ENCODE results near the gene RCL1.
A peak's percentile ranks its signal among the peaks of the same experiment; 100 is the strongest.

Gene RCL1

DNA sequence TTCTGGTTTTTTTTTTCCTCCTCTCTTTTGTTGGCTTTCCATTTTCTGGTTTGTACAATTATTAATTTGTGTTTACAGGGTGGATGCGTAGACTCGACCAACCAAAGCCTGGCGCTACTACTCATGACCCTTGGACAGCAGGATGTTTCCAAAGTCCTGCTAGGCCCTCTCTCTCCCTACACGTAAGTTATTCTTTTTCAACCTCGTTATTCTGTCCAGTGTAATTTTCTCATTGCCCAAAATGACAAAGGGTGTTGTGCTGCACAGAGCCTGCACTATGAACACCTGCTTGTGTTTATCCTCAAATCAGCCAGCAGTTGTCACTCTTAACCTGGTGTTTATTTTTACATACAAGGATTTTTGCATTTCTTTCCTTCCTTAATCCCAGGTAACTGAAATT lies 56.6 kb downstream of the RCL1 start:
- DNase-seq: no peak

GRCh38 chr9:4850603-4851310 lies 58.0 kb downstream of the RCL1 start:
- DNase-seq: no peak

GRCh38 chr9:4852419-4852818 lies 59.7 kb downstream of the RCL1 start:
- DNase-seq: no peak

- no peak for DNase-seq
Measured at GRCh38 chr9:4854265-4854590, 61.5 kb downstream of the RCL1 start.

DNA sequence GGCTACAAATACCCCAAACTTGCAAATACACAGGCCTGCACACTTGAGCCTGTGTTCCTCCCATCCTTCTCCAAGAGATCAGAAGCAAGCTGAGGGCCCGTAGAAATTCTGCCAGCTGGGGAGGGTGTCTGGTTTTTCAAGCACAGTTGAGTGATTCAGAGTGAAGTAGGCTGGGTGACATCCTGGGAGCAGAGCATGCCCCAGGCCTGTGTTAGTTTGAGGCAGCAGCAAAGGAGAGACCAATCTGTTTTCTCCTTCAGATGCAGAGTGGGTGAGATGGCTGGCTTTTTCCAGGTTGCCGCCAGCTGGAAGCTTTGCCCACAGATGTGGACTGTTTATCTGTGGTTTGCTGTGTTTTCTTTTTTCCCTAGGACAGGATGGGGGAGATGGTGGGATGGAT lies 63.1 kb downstream of the RCL1 start:
- no peak for DNase-seq

DNA sequence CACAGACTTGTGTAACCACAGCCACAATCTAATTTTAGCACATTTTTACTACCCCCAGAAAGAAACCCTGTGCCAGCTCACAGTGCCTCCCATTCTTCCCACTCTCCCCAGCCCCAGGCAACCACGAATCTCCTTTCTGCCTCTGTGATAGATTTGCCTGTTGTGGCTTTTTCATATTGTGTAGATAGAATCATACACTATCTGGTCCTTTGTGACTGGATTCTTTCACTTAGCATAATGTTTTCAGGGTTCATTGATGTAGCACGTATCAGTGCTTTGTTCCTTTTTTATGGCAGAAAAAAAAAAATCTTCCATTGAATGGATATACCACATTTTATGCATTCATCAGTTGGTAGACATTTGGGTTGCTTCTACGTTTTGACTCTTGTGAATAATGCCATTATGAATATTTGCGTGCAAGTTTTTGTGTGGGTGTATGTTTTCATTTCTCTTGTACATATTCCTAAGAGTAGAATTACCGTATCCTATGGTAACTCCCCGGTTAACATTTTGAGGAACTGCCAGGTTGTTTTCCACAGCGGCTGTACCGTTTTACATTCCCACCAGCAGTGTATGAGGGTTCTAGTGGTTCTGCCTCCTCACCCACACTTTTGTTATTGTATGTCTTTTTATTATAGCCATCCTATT lies 64.5 kb downstream of the RCL1 start:
- DNase-seq: no peak

DNA sequence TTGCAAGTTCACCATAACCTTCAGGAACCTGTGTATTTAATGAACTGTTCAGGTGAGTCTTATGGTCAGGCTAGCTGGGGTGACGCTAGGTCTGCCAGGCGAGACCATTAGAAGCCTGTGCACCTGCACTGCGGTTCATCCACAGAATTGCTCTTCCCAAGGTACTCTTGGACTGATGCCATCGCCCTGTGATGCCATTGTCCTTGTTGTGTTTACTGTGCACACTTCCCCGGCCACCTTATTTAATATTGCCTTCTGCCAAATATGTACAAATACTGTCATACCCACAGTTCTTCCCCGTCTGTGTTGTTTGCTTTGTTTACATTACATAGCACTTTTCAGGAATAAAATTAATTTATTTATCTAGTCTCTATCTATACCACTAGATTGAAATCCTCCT lies 66.3 kb downstream of the RCL1 start:
- DNase-seq: no peak

GRCh38 chr9:4860383-4860782 lies 67.6 kb downstream of the RCL1 start:
- DNase-seq: no peak

DNA sequence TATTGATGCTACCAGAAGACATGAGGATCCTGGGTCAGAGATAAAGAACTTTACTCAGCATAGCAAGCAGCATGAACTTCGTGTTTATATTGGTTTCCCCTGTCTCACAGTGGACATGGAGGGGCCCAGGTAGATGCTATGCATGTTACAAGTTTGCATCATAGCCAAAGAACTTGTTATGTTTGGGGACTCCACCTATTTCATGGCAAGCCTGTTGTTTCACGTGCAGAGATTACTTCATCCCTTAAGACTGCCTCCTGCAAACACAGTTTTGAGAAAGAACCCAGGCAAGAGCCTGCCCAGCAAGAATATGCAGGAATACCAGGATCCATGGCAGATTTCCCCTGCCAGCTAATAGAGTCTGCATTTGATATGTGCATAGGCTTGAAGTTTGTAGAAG lies 68.4 kb downstream of the RCL1 start:
- DNase-seq: no peak

- DNase-seq: no peak
Measured at GRCh38 chr9:4861736-4862451, 69.2 kb downstream of the RCL1 start.

DNA sequence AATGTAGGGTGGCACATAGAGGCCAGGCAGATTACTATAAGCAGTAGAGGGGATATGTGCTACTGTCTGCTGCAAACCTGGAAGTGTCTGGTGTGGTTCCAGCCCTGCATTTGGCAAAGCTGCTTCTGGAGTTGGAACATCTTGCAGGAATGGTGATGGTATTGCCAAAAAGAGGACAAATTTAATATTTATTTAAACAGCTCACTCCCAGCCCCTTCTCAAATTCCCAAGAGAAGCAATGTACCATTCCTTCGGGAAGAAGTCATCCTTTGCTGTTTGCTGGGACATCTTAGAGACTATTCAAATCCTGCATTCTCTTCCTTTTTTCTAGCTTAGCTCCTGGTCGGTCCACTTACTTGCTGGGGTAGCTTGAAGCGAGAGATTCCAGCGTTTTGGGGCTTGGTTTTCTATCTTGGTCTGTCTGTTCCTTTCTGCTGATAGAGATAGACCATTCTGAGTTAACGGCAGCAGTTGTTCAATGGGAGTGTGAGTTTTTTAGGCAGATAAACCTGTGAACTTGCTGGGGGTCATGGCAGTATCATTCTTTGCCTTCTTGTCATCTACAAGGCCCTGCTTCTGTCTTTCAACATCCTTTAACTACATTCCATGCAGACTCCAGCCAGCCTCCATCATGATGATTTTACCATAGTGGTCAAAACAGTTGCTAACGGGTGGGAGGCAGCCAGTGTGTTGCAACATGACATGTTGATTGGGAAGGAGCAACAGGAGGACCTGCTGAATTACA lies 69.9 kb downstream of the RCL1 start:
- peak; percentile 1 for DNase-seq

- DNase-seq: no peak
Measured at GRCh38 chr9:4864234-4864661, 71.5 kb downstream of the RCL1 start.

DNA sequence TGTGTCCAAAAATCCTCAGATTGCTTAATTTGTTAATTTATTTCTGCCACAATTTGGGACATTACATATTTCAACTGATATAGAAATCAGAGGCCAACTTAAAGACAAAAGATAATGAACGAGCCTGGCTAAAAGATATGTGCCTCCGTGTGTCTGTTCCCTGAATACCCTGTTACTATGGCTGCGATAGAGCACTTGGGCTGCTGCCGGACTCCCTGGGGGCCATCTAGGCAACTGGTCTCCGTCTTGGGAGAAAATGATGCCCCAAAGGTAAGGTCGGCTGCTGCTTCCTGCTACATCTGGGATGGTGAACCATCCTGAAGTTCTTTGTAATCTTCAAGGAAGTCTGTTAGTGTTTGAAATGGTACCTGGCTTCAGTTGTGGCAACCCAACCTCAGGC lies 72.0 kb downstream of the RCL1 start:
- DNase-seq: no peak

DNA sequence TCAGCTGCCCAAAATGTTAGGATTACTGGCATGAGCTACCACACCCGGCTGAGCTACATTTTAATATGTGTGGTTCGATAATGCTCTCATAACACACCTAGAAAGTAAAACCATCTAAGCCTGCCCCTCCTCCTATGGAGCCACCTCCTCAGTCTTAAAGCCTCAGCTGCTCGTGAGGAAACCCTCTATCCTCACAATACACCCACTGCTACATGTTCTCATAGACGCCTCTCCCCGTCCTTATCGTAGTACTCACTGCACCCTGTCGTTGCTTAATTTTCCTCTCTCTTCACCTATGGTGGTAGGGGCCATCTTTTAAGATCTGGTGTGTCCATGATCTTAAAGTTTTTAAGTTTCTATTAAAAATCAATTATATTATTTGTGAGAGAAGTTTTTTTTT lies 72.9 kb downstream of the RCL1 start:
- DNase-seq: no peak

DNA sequence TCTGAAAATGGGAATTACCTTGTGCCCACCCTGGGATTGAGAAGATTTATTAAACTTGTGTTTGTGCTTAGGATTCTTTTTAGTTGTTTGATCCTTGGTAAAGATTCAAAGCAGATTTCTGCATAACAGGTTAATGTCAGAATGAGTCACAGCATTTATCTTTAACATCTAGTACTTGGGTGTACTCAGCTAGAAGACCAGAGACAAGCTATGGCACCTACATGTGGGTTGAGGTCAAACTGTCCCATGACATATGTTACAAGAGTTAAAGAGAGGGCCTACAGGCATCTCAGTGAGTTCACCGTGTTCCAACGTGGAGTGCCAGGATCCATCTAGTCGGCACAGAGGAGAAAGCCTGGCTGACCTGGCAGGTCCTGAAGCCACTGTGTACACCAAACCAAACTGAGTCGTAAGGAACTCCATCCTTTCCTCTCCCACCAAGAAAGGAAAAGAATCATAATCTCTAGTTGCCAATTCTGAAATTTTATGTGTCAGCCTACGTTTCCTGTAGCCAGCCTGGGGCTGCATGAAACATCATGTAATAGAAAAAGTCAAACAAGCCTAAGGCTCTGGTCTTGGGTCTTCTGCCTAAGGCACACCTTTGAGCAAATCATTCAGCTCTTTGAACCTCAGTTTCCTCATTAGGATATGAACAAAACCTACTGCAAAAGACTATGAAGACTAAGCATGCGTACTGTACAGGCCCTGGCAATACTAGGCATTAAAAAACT lies 73.7 kb downstream of the RCL1 start:
- no peak for DNase-seq

DNA sequence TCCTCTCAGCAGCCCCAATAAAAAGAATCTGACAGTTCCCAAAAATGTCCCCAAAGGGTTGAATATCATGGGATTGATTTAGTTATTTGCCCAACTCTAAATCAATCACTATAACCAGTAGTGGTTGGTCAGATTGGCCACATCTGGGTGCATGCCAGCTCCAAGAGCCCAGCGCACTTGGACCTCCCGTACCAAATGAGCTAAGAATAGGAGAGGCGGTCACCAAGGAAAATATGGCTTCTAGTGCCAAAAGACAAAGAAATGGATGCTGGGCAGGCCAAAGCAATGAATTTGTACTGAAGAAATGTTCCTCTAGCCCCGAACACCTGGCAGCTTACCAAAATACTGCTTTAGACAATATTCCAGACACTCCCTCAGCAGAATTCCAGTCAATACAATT lies 80.3 kb downstream of the RCL1 start:
- DNase-seq: no peak

GRCh38 chr9:4875559-4875958 lies 82.8 kb downstream of the RCL1 start:
- DNase-seq: no peak

- no peak for DNase-seq
Measured at GRCh38 chr9:4879115-4879558, 86.4 kb downstream of the RCL1 start.

DNA sequence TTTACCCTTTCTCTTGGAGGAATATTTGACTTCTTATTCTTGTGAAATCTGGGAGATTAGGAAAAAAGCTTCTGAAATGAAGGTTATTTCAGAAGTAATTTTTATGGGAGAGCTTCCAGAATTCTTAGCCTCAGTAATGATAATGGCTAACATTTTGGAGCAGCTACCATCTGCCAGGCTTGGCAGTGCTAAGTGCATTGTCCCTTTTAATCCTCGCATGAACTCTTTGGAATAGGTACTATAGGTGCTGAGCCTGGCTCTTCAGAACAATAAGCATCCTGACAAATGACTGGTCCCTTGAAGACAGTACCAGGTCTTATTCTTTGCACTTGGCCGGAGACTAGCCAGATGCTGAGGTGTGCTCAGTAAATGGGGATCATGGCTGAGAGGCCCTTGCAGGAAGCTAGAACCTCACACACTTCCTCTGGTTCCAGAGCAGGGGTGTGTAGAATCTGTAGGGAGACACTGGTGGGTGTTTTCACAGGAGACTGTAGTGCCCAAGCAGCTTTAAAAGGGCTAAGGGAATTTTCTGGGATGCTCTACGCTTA lies 90.7 kb downstream of the RCL1 start:
- DNase-seq: no peak

DNA sequence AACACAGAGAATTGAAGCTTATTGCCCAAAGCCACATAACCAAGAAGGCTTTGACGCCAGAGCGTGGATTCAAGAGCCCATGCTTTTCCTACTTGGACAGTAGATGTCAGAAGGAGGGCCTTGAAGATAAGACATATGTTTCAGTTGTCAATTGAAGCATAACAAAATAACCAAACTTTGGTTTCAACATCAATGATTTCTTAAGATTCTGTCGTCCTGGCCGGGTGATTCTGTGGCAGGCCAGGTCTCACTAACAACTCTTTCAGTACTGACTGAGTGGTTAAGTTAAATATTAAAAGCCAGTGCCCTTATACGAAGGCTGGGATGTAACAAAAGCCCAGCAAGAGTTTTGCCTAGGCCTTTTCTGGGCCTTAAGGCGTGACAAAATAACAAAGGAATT lies 94.0 kb downstream of the RCL1 start:
- DNase-seq: no peak

DNA sequence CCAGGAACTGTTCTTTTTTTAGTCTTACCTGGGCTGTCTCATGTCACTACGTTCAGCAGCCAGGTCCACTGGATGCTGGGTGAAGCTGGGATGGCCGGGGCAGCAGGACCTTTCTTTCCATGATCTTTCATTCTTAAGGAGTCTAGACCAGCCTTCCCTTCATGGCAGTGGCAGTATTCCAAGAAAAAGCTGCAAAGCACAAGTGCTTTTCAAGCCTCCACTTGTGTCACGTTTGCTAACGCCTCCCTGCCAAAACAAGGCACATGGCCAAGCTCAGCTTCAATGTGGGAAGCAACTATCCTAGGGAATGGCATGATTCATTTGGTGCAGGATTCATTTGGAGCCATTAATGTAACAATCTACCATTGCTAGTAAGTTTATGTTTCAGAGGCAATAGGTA lies 94.8 kb downstream of the RCL1 start:
- DNase-seq: no peak

DNA sequence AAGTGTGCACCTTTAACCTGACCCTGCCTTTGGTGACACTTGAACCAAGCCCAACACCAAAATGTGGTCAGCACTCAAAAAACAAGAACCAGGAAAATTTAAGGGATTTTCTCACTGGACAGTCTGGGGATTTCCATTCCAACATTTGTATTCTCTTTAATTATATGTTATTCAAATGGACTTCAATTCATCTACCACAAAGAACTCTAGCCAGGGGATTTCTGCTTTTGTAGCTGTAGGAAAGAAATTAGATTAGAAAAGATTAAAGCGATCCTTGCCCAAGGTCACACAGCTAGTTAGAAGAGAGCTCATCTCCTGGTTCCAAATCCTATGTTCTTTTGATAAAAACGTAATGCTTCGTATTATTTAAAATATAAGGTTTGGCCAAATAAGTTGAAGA lies 97.5 kb downstream of the RCL1 start:
- no peak for DNase-seq

- no peak for DNase-seq
Measured at GRCh38 chr9:4890929-4891328, 98.2 kb downstream of the RCL1 start.

Data from inflammatory macrophage treated with lipopolysaccharide for 4 hours (primary cell).